Measurements from ENCODE around the gene STT3B. TPM values are rescaled to one million over a fixed set of nuclear protein-coding genes. Genes with fewer than 3 reads are reported as not detected.

Gene STT3B
- total RNA-seq, 1 donor from 2014 or later = 169 TPM

GRCh38 chr3:31639828-31640227, 107.1 kb downstream of the STT3B start:
- no peak for DNase-seq (ENCODE audit: low spot score)

- DNase-seq (ENCODE audit: low spot score) = no peak
Measured at GRCh38 chr3:31645256-31645655, 112.5 kb downstream of the STT3B start.

GRCh38 chr3:31648286-31648968, 115.7 kb downstream of the STT3B start:
- DNase-seq (ENCODE audit: low spot score) = no peak

GRCh38 chr3:31652296-31652695, 119.6 kb downstream of the STT3B start:
- no peak for DNase-seq (ENCODE audit: low spot score)

GRCh38 chr3:31653464-31653863, 120.7 kb downstream of the STT3B start:
- no peak for DNase-seq (ENCODE audit: low spot score)

GRCh38 chr3:31654998-31655397, 122.3 kb downstream of the STT3B start:
- DNase-seq (ENCODE audit: low spot score) = no peak

- DNase-seq (ENCODE audit: low spot score) = no peak
Measured at GRCh38 chr3:31659246-31659645, 126.5 kb downstream of the STT3B start.

GRCh38 chr3:31661286-31661685, 128.6 kb downstream of the STT3B start:
- DNase-seq (ENCODE audit: low spot score) = no peak

- DNase-seq (ENCODE audit: low spot score) = no peak
Measured at GRCh38 chr3:31661993-31662670, 129.4 kb downstream of the STT3B start.

GRCh38 chr3:31664031-31664430, 131.3 kb downstream of the STT3B start:
- no peak for DNase-seq (ENCODE audit: low spot score)

- no peak for DNase-seq (ENCODE audit: low spot score)
Measured at GRCh38 chr3:31667582-31667981, 134.9 kb downstream of the STT3B start.

GRCh38 chr3:31668242-31668641, 135.5 kb downstream of the STT3B start:
- DNase-seq (ENCODE audit: low spot score) = no peak

- DNase-seq (ENCODE audit: low spot score) = no peak
Measured at GRCh38 chr3:31670136-31670535, 137.4 kb downstream of the STT3B start.

GRCh38 chr3:31670722-31671121, 138.0 kb downstream of the STT3B start:
- no peak for DNase-seq (ENCODE audit: low spot score)

- no peak for DNase-seq (ENCODE audit: low spot score)
Measured at GRCh38 chr3:31671451-31671850, 138.7 kb downstream of the STT3B start.

GRCh38 chr3:31671976-31672375, 139.3 kb downstream of the STT3B start:
- DNase-seq (ENCODE audit: low spot score) = no peak

- DNase-seq (ENCODE audit: low spot score) = no peak
Measured at GRCh38 chr3:31673950-31674349, 141.2 kb downstream of the STT3B start.

GRCh38 chr3:31676556-31676955, 143.8 kb downstream of the STT3B start:
- DNase-seq (ENCODE audit: low spot score) = no peak

- peak; percentile 32 for DNase-seq (ENCODE audit: low spot score)
Measured at GRCh38 chr3:31680072-31680870, 147.5 kb downstream of the STT3B start.

Measured in ureter (tissue), 1 donor.